Measurements from ENCODE around the gene NRXN3. TPM values are rescaled to one million over a fixed set of nuclear protein-coding genes. Genes with fewer than 3 reads are reported as not detected.

The NRXN3 gene
- total RNA-seq, 1 donor from 2014 or later: 2.5 TPM

DNA sequence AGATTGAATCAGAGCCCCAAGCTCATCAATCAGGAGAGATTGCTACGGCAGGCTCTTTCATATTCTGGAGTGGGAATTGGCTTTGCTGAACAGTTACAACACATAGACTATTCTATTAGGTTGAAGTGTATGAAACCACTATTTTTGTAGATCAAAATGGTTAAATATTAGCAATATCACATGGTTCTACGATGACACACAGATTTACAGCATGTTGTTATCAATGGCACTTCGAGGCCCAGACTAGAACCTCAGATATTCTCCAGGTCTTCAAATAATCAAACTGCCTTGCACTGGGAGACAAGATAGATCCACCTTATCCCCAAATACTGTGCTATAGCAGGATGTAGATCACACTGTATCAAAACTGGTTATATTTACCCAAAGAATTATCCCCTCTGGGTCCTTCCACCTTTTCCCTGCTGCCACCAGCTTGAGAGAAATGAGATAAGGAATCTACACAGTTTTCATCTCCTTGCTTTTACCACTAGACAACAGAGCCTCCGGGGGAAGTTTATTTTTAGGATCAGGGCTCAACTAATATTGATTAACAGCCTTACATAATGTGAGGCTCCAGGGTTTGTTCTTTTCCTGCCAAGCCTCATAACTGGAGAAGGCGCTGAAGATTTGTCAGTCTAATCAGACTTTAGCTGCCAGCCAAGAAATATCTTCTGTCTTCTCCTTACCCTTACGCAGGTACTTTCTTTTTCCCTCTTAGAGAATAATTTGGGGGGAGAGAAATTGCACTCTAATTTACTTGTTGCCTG, 1534.1 kb downstream of the NRXN3 start:
- DNase-seq: no peak

GRCh38 chr14:79705126-79705894, 1535.1 kb downstream of the NRXN3 start:
- DNase-seq: no peak

- DNase-seq: no peak
These were observed 1536.2 kb downstream of the NRXN3 start for GRCh38 chr14:79706382-79706781.

GRCh38 chr14:79708426-79709388, 1538.5 kb downstream of the NRXN3 start:
- no peak for DNase-seq

- DNase-seq: no peak
These were observed 1539.4 kb downstream of the NRXN3 start for GRCh38 chr14:79709573-79709972.

DNA sequence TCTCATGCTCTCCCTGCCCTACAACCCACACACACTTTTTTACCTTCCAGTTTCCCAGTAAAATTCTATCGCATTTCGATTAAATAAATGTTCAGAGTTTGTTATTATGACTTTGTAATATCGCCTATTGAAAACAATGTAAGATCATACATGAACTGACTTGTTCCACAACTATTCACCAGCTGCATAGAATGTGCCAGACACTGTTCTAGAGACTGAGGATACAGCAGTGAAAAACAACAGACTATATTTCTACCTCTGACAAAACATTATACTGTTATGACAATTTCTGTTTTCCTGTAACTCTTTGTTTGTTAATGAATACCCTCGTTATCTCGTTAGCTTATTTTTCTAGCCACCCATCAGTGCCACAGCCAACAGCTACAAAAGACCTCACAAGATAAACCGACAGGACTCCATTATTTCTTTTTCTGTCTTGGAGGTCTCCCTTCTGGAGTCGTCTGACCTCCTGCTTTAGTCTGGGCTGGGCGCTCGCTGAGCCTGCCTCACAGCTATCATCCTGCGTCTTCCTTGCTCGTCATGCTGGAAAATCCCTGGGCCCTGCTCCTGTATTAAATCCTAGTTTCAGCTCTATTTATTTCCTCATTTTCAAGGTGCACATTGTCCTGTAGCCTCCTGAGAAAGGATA, 1542.3 kb downstream of the NRXN3 start:
- no peak for DNase-seq

DNA sequence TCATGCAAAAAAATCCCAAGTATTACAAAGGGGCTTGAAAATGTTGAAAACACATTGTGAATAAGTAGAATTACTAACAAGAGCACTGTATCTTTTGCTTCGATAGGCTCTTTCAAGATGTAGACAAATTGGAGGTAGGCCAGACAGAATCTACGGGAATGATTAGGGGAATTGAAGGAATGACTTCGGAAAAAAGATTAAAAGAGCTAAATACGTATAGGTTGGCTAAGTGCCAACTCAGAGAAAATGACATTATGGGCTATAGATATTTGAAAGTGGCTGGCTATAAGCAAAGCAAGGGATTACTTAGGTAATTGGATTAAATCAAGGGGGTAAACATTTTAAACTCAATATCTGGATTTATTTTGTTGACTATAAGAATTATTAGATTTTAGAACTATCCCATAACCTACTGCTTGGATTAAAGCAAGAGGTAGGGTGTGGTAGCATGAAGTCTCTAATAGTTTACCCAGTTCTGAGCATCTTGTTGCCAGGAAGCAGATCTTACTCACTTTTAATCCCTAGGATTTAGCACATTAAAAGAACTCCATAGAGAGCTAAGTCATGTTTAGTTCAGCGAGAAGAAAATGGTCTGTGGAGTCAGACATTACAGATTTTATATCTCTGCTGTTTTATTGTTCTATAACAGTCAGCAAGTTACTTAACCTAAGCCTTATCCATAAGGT, 1551.4 kb downstream of the NRXN3 start:
- DNase-seq: no peak

GRCh38 chr14:79724934-79725717, 1555.0 kb downstream of the NRXN3 start:
- DNase-seq: no peak

DNA sequence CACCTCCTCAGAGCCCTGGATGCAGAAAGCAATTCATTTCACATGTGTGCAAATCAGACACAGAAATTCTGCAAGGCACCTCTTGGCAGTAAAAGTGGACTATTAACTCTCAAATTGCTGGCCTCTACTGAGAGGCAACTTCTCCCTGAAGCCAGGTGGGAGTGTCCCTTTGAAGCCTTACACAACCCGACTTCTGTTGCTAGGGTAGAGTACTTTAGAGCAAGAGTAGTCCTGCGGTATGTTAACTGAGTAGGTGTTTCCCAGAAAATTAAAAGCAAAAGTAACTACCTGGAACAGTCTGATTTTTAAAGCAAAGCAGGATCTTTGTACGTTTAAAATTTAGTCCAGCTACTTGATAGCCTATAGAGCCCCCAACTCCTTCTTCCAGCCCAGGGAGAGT, 1557.7 kb downstream of the NRXN3 start:
- DNase-seq: no peak

DNA sequence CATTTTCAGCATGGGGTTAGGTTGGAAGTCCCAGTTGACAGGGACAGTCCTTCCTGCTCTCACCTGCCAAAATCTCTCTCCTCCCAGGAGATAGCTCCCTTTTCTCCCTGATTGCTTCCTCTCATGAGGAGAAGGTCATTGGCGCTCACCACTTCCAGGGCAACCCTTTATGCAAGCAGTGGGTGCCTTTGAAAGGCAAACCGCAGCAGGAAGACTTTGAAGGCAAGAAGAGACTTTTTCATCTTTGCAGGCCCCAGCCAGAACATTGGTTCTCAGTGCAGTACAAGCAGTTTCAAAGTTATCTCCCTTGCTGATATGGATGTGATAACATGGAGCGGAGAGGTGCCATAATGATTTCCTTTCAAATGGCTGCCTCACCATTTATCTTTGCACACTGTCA, 1558.2 kb downstream of the NRXN3 start:
- DNase-seq: no peak

DNA sequence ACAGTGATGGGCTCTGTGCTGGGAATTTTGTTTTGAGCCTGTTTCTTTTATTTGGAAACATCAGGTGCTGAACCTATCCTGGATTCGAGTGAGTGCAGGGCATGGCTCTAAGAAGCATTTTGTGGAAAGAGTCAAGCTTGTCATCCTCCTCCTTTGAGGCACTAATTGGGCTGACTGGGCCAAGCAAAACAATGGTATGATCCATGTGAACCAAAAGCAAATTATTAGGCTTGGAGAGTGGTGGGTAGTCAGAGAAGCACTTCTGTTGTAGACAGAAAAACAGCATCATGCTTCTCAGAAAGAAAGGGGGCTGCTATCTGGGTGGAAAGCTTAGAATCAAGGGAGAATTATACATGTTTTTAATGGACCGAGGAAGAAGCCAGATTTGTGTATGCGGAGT, 1559.6 kb downstream of the NRXN3 start:
- no peak for DNase-seq

- no peak for DNase-seq
These were observed 1560.0 kb downstream of the NRXN3 start for GRCh38 chr14:79730196-79730595.

DNA sequence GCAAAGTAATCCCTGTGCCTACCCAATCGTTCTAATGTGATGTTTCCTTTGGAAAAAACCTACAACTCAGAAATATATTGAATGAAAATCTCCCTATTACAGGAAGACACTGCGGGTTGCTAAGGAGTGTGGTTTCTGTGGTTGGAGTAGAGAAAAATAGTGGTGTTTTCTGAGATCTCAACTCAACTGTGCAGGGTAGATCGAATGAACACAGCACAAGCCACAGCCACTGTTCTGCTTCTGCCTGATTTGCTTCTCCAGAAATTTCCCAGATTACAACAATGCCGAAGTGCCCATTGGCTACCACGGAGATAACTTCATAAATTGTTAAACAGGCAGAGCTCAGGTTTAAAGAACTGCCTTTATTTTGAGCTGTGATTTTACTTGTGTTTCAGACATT, 1560.8 kb downstream of the NRXN3 start:
- no peak for DNase-seq

GRCh38 chr14:79732911-79733655, 1562.9 kb downstream of the NRXN3 start:
- DNase-seq: no peak

DNA sequence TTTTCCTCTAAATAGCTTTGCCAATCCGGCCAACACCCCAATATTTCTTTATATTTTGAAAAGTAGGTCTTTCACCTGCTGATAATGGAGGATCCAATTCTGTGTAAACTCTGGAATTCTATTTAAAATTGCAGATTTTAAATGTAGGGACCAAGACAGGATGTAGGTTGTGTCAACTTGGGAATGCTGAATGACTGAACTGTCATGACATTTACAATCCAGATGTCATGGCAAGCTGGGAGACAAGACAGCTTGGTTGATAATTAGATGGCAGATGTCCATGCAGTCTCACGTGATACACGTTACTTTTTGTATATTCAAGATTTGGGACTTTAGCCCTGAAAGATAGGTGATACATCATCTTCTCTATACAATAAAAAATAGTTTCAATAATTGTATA, 1564.0 kb downstream of the NRXN3 start:
- DNase-seq: no peak

GRCh38 chr14:79734656-79735055, 1564.5 kb downstream of the NRXN3 start:
- no peak for DNase-seq

- no peak for DNase-seq
These were observed 1564.9 kb downstream of the NRXN3 start for GRCh38 chr14:79735121-79735520.

GRCh38 chr14:79740066-79740601, 1570.0 kb downstream of the NRXN3 start:
- no peak for DNase-seq

GRCh38 chr14:79742142-79742541, 1572.0 kb downstream of the NRXN3 start:
- DNase-seq: no peak

DNA sequence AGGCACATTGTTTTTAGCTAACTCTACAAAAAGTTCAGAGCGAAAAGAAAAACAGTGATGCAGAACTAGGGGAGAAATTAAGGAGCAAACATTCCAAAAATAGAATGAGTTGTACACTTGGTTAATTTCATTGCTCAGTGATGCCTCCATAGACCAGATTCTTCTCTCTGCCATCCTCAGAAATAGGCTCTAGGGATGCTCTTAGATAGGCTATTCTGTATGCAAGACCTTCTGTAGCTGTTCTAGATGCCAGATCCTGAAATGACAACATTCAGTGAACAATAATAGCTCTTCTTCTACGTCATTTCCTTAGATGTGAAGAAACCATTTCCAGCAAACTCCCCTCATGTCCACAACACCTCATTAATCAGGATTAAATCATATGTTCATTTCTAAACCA, 1574.9 kb downstream of the NRXN3 start:
- no peak for DNase-seq
